ENCODE results near the gene REV3L.

DNA sequence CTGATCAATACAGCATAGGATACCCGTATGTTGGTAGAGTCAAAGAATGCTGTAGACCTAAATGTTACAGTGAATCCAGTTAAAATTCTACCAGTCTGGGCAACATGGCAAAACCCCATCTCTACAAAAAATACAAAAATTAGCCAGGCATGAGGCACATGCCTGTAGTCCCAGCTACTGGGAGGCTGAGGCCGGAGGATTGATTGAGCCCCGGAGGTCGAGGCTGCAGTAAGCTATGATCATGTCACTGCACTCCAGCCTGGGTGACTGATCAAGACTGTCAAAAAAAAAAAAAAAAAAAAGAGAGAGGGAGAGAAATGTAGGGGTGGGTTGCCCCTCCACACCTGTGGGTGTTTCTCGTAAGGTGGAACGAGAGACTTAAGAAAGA, 228.2 kb downstream of the REV3L start:
- TF ChIP-seq, protein P1, sequence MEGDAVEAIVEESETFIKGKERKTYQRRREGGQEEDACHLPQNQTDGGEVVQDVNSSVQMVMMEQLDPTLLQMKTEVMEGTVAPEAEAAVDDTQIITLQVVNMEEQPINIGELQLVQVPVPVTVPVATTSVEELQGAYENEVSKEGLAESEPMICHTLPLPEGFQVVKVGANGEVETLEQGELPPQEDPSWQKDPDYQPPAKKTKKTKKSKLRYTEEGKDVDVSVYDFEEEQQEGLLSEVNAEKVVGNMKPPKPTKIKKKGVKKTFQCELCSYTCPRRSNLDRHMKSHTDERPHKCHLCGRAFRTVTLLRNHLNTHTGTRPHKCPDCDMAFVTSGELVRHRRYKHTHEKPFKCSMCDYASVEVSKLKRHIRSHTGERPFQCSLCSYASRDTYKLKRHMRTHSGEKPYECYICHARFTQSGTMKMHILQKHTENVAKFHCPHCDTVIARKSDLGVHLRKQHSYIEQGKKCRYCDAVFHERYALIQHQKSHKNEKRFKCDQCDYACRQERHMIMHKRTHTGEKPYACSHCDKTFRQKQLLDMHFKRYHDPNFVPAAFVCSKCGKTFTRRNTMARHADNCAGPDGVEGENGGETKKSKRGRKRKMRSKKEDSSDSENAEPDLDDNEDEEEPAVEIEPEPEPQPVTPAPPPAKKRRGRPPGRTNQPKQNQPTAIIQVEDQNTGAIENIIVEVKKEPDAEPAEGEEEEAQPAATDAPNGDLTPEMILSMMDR (IDR thresholded peaks at IDR 0.05 in 2 of 3, conservative IDR thresholded peaks at IDR 0.05 in 1 of 3; ENCODE audit: borderline replicate concordance in 1 of 3, insufficient read depth in 1 of 3, low read depth in 2 of 3, low read length in 2 of 3): no peak
- TF ChIP-seq POLR2A (IDR thresholded peaks at IDR 0.05; ENCODE audit: borderline replicate concordance, extremely low read depth, insufficient read depth, insufficient read length) (no peak), EZH2 (IDR thresholded peaks at IDR 0.05) (no peak), SRF (IDR thresholded peaks at IDR 0.05; ENCODE audit: low read depth) (no peak), RAD21 (IDR thresholded peaks at IDR 0.05; ENCODE audit: low read depth) (no peak), CEBPB (IDR thresholded peaks at IDR 0.05; ENCODE audit: low read depth) (no peak), EZH2phosphoT487 (IDR thresholded peaks at IDR 0.05; ENCODE audit: borderline replicate concordance) (no peak), SIN3A (IDR thresholded peaks at IDR 0.05; ENCODE audit: low read depth) (no peak), EGR1 (IDR thresholded peaks at IDR 0.05; ENCODE audit: low read depth) (no peak)
- TF ChIP-seq, protein P2, sequence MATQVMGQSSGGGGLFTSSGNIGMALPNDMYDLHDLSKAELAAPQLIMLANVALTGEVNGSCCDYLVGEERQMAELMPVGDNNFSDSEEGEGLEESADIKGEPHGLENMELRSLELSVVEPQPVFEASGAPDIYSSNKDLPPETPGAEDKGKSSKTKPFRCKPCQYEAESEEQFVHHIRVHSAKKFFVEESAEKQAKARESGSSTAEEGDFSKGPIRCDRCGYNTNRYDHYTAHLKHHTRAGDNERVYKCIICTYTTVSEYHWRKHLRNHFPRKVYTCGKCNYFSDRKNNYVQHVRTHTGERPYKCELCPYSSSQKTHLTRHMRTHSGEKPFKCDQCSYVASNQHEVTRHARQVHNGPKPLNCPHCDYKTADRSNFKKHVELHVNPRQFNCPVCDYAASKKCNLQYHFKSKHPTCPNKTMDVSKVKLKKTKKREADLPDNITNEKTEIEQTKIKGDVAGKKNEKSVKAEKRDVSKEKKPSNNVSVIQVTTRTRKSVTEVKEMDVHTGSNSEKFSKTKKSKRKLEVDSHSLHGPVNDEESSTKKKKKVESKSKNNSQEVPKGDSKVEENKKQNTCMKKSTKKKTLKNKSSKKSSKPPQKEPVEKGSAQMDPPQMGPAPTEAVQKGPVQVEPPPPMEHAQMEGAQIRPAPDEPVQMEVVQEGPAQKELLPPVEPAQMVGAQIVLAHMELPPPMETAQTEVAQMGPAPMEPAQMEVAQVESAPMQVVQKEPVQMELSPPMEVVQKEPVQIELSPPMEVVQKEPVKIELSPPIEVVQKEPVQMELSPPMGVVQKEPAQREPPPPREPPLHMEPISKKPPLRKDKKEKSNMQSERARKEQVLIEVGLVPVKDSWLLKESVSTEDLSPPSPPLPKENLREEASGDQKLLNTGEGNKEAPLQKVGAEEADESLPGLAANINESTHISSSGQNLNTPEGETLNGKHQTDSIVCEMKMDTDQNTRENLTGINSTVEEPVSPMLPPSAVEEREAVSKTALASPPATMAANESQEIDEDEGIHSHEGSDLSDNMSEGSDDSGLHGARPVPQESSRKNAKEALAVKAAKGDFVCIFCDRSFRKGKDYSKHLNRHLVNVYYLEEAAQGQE (IDR thresholded peaks at IDR 0.05; ENCODE audit: low read depth): no peak
